Esophagus squamous epithelium (tissue), 5 donors: ENCODE measurements around the gene LY6G6F. TPM values are rescaled to one million over a fixed set of nuclear protein-coding genes. Genes with fewer than 3 reads are reported as not detected.

Source experiments
- DNase-seq: peaks from one replicate; lab custom pipeline; 2025; lab: John Stamatoyannopoulos, UW
- H3K27ac ChIP-seq, 4 donors: fragments of 200-600 bp; sonication (generic); one replicate each; pipeline ENCODE4 v1.5.1; 2016 to 2019; ENCODE audit warnings: mild to moderate bottlenecking in 1 of 4
- H3K27me3 ChIP-seq, 4 donors: fragments of 200-600 bp; sonication (generic); 1 replicate in 3 of 4; 2 replicates in 1 of 4; pipeline versions ENCODE4 v1.5.1 to v1.6.0; 2017 to 2021; ENCODE audit warnings: antibody characterized with exemption in 1 of 4
- H3K36me3 ChIP-seq, 3 donors: fragments of 200-600 bp; sonication (generic); one replicate each; pipeline ENCODE4 v1.5.1; 2016 to 2019
- H3K4me1 ChIP-seq, 3 donors: fragments of 200-600 bp; sonication (generic); one replicate each; pipeline ENCODE4 v1.5.1; 2017 to 2019
- H3K4me3 ChIP-seq, 4 donors: fragments of 200-600 bp; sonication (generic); 1 replicate in 3 of 4; 2 replicates in 1 of 4; pipeline ENCODE4 v1.5.1; 2016 to 2019; ENCODE audit warnings: mild to moderate bottlenecking in 2 of 4, moderate library complexity in 1 of 4
- H3K9me3 ChIP-seq, 3 donors: fragments of 200-600 bp; sonication (generic); one replicate each; pipeline ENCODE4 v1.5.1; 2016 to 2019
- POLR2A ChIP-seq, 4 donors: fragments of 450-650 bp; IDR thresholded peaks; one replicate each; pipeline ENCODE4 v1.6.1; 2017; ENCODE audit warnings: antibody characterized with exemption in 4 of 4, mild to moderate bottlenecking in 4 of 4, moderate library complexity in 3 of 4
- WGBS, 2 donors: methylation state at CpG; one replicate each; pipeline ENCODE4 v1.1.5; 2018; 5-methylcytosine and 5-hydroxymethylcytosine counted together
- intact Hi-C: fragments of 100-400 bp; cut with DNase I; formaldehyde crosslinking; loops from one replicate; pipeline ENCODE4 v1.15.0; 2022
- total RNA-seq, 4 donors: library from RNA; depleted of rRNA; stranded (reverse); fragments of >200 nt; gene quantifications; one replicate each; pipeline ENCODE4 v1.1.0, GENCODE V29; 2016
- TF ChIP-seq, protein P1 (sequence below), 6 experiments: fragments of 450-650 bp in 4 of 6; fragments of 200-600 bp in 2 of 6; sonication (generic) in 2 of 6; IDR thresholded peaks; one replicate each; pipeline ENCODE4 v1.5.1; 2016 to 2019; ENCODE audit warnings: antibody characterized with exemption in 6 of 6, mild to moderate bottlenecking in 4 of 6, moderate library complexity in 4 of 6
- donor health status: DM: yes; HTN: yes; CAD: no.

LY6G6F gene
- total RNA-seq, 4 donors from 2014 or later = not detected

GRCh38 chr6:31717499-31718222 lies 11.0 kb downstream of the LY6G6F start:
- TF ChIP-seq, protein P1, sequence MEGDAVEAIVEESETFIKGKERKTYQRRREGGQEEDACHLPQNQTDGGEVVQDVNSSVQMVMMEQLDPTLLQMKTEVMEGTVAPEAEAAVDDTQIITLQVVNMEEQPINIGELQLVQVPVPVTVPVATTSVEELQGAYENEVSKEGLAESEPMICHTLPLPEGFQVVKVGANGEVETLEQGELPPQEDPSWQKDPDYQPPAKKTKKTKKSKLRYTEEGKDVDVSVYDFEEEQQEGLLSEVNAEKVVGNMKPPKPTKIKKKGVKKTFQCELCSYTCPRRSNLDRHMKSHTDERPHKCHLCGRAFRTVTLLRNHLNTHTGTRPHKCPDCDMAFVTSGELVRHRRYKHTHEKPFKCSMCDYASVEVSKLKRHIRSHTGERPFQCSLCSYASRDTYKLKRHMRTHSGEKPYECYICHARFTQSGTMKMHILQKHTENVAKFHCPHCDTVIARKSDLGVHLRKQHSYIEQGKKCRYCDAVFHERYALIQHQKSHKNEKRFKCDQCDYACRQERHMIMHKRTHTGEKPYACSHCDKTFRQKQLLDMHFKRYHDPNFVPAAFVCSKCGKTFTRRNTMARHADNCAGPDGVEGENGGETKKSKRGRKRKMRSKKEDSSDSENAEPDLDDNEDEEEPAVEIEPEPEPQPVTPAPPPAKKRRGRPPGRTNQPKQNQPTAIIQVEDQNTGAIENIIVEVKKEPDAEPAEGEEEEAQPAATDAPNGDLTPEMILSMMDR (IDR thresholded peaks at IDR 0.05) = peak in 3 of 6 experiments; percentile 6 to 48 (median 29)
- no peak for TF ChIP-seq POLR2A (IDR thresholded peaks at IDR 0.05)
- H3K4me3 ChIP-seq = no peak overlapping the region
- peak overlapping the region; percentile 78 to 94 (median 83) for H3K27ac ChIP-seq
- no peaks in the 10 kb centered on the region for H3K9me3 ChIP-seq
- intact Hi-C loops = no loop called here
- H3K27me3 ChIP-seq = no peaks in the 10 kb centered on the region
- peaks cover 11 to 86% (median 35%) of the 10 kb centered on the region in 3 donors for H3K4me1 ChIP-seq
- H3K36me3 ChIP-seq = no peaks in the 10 kb centered on the region
- WGBS, 2 donors = 37 to 40% methylated on average over 6 to 10 of the region's 10 CpGs
- DNase-seq = no peak

DNA sequence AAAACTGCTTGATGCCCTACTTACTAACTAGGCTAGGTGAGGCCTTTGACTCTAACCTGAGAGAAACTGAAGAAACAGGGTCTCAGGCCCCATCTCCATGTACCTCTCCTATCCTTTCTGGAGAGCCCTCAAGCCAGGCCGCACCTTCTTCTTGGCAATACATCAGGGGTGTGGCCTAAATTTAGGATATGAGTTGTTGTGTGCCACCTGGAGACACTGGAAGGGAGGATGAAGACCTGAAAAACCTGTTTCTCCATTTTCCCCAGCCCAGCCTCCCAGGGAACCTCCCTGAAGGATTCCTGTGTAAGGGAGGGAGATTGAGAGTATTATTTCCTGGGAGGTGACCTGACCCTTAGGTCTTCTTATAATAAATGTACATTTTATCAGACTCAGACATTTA lies 11.6 kb downstream of the LY6G6F start:
- Histone ChIP-seq H3K4me3 (no peak overlapping the region), H3K9me3 (no peaks in the 10 kb centered on the region), H3K36me3 (no peaks in the 10 kb centered on the region), H3K27ac (peak overlapping the region; percentile 78 to 94 (median 83)), H3K4me1 (peaks cover 11 to 80% (median 29%) of the 10 kb centered on the region in 3 donors), H3K27me3 (no peaks in the 10 kb centered on the region)
- WGBS, 2 donors = 33 to 44% methylated on average over 1 of the region's 1 CpG
- DNase-seq = no peak
- intact Hi-C loops = no loop called here
- no peak for TF ChIP-seq POLR2A (IDR thresholded peaks at IDR 0.05)
- TF ChIP-seq, protein P1 (IDR thresholded peaks at IDR 0.05) = no peak

- 74 to 75% methylated on average over 6 of the region's 6 CpGs for WGBS, 2 donors
- Histone ChIP-seq H3K4me3 (no peak overlapping the region), H3K4me1 (peaks cover 11 to 72% (median 21%) of the 10 kb centered on the region in 3 donors)
Measured at GRCh38 chr6:31719001-31719400, 12.3 kb downstream of the LY6G6F start.

DNA sequence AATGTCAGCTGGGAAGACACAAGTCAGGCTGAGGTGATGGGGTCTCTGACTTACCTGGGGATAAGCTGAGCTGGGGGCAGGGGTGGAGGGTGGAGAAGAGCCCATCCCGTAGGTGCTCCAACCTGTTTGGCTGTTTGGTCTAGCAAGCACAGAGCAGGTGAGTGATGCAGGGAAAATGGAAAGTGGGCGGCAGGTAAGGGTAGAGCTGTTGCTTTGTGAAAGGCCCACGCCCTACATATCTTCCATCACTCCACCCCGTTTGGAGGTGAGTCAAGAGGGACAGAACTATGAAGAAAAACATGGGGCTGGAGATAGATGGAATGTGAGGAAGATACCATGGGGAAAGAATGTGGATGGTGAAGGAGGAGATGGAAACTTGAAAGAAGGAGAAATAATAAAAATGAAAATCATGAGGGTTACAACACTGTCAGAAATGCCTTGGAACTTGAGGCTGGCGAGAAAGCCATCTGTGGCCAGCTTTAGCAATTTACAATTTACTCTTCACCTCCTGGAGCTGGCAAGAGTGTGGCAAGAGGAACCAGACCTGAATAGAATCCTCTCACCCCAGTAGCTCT lies 13.6 kb downstream of the LY6G6F start:
- intact Hi-C loops = no loop called here
- 44 to 66% methylated on average over 5 of the region's 5 CpGs for WGBS, 2 donors
- H3K4me1 ChIP-seq = peaks cover 10 to 67% (median 18%) of the 10 kb centered on the region in 3 donors
- H3K9me3 ChIP-seq = no peaks in the 10 kb centered on the region
- DNase-seq = no peak
- no peaks in the 10 kb centered on the region for H3K27me3 ChIP-seq
- TF ChIP-seq, protein P1 (IDR thresholded peaks at IDR 0.05) = no peak
- TF ChIP-seq POLR2A (IDR thresholded peaks at IDR 0.05) = peak in 1 of 4 donors; percentile 13
- H3K36me3 ChIP-seq = no peaks in the 10 kb centered on the region
- H3K27ac ChIP-seq = peak overlapping the region; percentile 62 to 94 (median 83)
- H3K4me3 ChIP-seq = no peak overlapping the region

More at GRCh38 chr6:31719001-31719400, 12.3 kb downstream of the LY6G6F start:
- Histone ChIP-seq H3K36me3 (no peaks in the 10 kb centered on the region), H3K27ac (peak overlapping the region; percentile 70 to 94 (median 83)), H3K27me3 (no peaks in the 10 kb centered on the region), H3K9me3 (no peaks in the 10 kb centered on the region)
- DNase-seq = no peak
- TF ChIP-seq POLR2A (IDR thresholded peaks at IDR 0.05) = no peak
- TF ChIP-seq, protein P1 (IDR thresholded peaks at IDR 0.05) = no peak
- intact Hi-C loops = no loop called here
